ENCODE results near the gene LCP2.
A peak's percentile ranks its signal among the peaks of the same experiment; 100 is the strongest.
"Not testable (repeated sequence)": the region's sequence is repeated elsewhere in the genome, so short reads cannot be mapped to it uniquely, and the experiment has no call there.

The LCP2 gene

GRCh38 chr5:170269579-170269978 is 28.0 kb downstream of the LCP2 start:
- DNase-seq = no peak

- no peak for DNase-seq
Measured at GRCh38 chr5:170268884-170269283, 28.7 kb downstream of the LCP2 start.

GRCh38 chr5:170268153-170268689 is 29.4 kb downstream of the LCP2 start:
- no peak for DNase-seq

GRCh38 chr5:170267431-170268152 is 30.0 kb downstream of the LCP2 start:
- DNase-seq = peak; percentile 9

- DNase-seq = no peak
Measured at GRCh38 chr5:170266570-170267381, 30.8 kb downstream of the LCP2 start.

- no peak for DNase-seq
Measured at GRCh38 chr5:170265522-170265921, 32.1 kb downstream of the LCP2 start.

- DNase-seq = no peak
Measured at GRCh38 chr5:170263906-170264305, 33.7 kb downstream of the LCP2 start.

- no peak for DNase-seq
Measured at GRCh38 chr5:170262061-170263045, 35.2 kb downstream of the LCP2 start.

- no peak for DNase-seq
Measured at GRCh38 chr5:170261528-170262043, 36.0 kb downstream of the LCP2 start.

- DNase-seq = no peak
Measured at GRCh38 chr5:170257370-170257769, 40.2 kb downstream of the LCP2 start.

GRCh38 chr5:170256571-170256970 is 41.0 kb downstream of the LCP2 start:
- DNase-seq = no peak

GRCh38 chr5:170254056-170254455 is 43.5 kb downstream of the LCP2 start:
- DNase-seq = no peak

- DNase-seq = no peak
Measured at GRCh38 chr5:170252720-170253350, 44.7 kb downstream of the LCP2 start.

GRCh38 chr5:170252109-170252508 is 45.5 kb downstream of the LCP2 start:
- no peak for DNase-seq

GRCh38 chr5:170251462-170251861 is 46.1 kb downstream of the LCP2 start:
- no peak for DNase-seq

- DNase-seq = no peak
Measured at GRCh38 chr5:170250810-170251317, 46.7 kb downstream of the LCP2 start.

- DNase-seq = no peak
Measured at GRCh38 chr5:170249355-170249754, 48.2 kb downstream of the LCP2 start.

- DNase-seq = not testable (repeated sequence)
Measured at GRCh38 chr5:170248931-170249227, 48.7 kb downstream of the LCP2 start.

- no peak for DNase-seq
Measured at GRCh38 chr5:170248172-170248930, 49.2 kb downstream of the LCP2 start.

GRCh38 chr5:170247363-170247762 is 50.2 kb downstream of the LCP2 start:
- no peak for DNase-seq
